Head of caudate nucleus (tissue), 42 donors: ENCODE measurements around the gene FOXP4.
A peak's percentile ranks its signal among the peaks of the same experiment; 100 is the strongest.

ENCODE experiments used
- DNase-seq, 42 donors: peaks; one replicate each; pipeline versions ENCODE4 v3.0.0 to v3.0.0-alpha.2; 2020 to 2021; ENCODE audit warnings: mixed read lengths in 7 of 42
- intact Hi-C: fragments of 100-400 bp; cut with DNase I; formaldehyde crosslinking; loops from one replicate; pipeline ENCODE4 v1.15.0; 2022

Gene FOXP4

DNA sequence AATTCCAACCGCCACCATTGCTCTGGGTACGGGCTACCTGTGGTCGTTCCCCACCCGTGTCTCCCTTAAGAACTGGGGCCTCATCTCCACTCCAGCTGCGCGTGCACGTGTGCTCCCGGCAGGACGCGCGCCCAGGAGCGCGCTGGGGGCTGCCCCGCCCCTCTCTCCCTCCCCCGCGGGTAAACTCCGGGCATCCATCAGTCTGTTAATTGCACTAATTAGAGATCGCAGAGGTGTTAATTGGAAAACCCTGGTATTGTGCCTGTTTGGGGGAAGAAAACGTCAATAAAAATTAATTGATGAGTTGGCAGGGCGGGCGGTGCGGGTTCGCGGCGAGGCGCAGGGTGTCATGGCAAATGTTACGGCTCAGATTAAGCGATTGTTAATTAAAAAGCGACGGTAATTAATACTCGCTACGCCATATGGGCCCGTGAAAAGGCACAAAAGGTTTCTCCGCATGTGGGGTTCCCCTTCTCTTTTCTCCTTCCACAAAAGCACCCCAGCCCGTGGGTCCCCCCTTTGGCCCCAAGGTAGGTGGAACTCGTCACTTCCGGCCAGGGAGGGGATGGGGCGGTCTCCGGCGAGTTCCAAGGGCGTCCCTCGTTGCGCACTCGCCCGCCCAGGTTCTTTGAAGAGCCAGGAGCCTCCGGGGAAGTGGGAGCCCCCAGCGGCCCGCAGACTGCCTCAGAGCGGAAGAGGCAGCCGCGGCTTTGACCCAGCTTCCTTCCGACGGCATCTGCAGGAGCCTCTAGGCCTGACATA lies 14.4 kb downstream of the FOXP4 start:
- peak in 12 of 42 donors; percentile 8 to 55 (median 30) for DNase-seq

GRCh38 chr6:41561416-41561815 lies 15.2 kb downstream of the FOXP4 start:
- intact Hi-C loops: no loop called here
- no peak for DNase-seq

More for the DNA sequence above, 14.4 kb downstream of the FOXP4 start:
- intact Hi-C loops: no loop called here

DNA sequence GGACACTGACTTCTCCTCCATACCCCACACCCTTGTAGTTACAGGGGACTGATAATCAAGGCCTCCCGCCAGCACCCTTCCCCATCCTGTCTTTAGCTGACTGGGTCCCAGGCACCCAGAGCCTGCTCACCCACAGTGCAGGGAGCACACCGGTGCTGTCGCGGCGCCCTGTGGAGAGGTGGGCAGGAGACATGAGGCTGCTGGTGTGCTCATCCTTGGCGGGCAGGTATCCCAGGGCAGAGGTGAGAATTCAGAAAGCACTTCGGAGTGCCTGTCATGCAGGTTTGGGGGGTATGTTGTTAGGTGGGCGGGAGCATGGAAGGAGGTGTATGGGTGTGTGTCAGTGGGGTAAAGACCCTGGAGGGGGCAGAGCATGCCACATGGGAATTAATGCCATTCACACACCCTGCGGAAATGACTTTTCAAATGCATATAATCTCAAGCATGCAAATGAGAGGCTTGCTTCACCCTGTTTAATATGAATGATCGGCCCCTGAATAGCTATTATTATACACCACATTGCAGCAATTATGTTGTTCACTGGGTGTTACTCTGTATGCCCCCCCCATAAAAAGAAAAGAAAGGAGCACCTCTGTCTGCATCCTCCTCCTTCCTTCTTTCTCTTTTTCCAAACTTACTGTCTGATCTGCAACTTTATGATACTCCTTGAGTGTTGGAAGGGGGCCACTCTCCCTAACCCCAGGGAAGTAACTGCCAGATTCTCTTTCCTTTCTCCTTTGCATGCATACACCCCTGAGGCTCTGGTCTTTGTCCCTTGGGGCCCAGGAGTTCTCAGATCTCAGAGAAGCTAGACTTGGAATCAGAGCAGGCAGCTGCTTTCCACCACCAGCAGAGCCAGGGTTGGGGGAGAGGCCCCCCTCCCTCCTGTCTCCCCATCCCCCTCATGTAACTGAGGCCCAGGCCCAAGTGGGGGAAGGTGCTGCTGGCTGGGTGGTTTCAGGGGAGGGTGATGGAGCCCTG lies 16.0 kb downstream of the FOXP4 start:
- intact Hi-C loops: no loop called here
- DNase-seq: no peak

- intact Hi-C loops: no loop called here
- no peak for DNase-seq
Measured at GRCh38 chr6:41563060-41563776, 17.0 kb downstream of the FOXP4 start.

DNA sequence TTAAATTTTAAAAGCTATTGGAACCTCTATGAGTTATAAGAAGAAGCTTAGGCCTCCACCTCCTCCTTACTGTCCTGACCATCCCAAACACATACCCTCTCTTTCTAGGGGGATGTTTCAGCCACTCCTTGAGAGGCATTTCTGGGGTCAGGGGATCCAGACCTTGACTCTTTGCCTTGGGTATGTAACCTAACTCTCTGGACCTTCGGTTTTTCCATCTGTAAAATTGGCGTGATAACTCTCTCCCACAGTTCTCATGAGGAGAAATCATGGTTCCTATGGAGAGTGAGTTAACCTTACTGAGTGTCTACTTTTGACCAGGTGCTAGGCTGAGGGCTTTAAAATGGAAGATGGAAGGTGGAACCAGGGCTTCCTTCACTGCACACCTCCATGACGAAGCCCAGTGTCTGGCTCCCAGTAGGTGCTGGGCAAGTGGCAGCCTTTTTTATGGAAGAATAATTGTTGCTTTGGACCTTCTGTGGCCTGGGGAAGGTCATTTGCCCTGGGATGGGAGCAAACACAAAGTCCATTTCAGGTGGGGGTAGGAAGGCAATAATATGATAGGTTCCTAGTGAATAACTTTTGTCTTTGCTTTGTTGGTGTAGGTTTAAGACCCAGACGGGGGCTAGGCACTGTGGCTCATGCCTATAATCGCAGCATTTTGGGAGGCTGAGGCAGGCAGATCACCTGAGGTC lies 18.4 kb downstream of the FOXP4 start:
- DNase-seq: no peak
- intact Hi-C loops: no loop called here

- DNase-seq: no peak
- intact Hi-C loops: no loop called here
Measured at GRCh38 chr6:41565701-41566100, 19.5 kb downstream of the FOXP4 start.

DNA sequence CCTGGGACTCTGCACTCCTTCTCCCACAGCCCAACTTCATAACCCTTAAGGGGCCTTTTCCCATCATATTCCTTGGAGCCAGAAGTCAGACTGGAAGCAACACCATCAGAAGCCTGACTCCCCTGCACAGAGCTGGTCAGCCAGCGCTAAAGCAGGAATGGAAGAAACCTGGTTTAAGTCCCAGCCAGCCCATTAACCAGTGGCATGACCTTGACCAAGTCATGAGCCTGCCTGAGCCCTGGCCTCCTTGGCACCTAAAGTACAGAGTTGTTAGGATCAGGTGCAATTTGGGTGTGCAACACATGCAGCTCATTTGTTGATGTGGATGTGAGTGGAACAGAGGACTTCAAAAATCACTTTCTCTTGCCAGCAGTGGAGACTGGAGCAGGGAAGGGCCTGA lies 20.8 kb downstream of the FOXP4 start:
- DNase-seq: no peak
- intact Hi-C loops: no loop called here

- DNase-seq: no peak
- intact Hi-C loops: no loop called here
Measured at GRCh38 chr6:41567684-41568083, 21.5 kb downstream of the FOXP4 start.

DNA sequence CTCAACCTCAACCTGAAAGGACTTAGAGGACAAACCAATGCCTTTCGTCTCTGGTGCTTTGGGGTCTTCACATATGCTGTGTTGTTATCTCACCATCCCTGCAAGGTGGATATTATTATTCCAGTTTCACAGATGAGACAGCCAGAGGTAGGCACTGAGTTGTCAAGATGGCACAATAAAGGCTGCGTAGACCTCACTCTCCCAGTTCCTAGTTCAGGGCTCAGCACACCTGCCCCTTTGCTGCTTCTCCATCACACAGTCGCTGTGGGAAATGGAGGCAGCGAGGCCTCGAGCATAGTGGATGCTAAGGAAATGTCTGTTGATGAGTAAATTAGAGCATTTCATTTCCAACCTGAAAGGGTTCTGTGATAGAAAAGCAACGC lies 22.0 kb downstream of the FOXP4 start:
- intact Hi-C loops: no loop called here
- DNase-seq: no peak

GRCh38 chr6:41568585-41569384 lies 22.6 kb downstream of the FOXP4 start:
- intact Hi-C loops: no loop called here
- no peak for DNase-seq

GRCh38 chr6:41570259-41570615 lies 24.1 kb downstream of the FOXP4 start:
- DNase-seq: no peak
- intact Hi-C loops: no loop called here

DNA sequence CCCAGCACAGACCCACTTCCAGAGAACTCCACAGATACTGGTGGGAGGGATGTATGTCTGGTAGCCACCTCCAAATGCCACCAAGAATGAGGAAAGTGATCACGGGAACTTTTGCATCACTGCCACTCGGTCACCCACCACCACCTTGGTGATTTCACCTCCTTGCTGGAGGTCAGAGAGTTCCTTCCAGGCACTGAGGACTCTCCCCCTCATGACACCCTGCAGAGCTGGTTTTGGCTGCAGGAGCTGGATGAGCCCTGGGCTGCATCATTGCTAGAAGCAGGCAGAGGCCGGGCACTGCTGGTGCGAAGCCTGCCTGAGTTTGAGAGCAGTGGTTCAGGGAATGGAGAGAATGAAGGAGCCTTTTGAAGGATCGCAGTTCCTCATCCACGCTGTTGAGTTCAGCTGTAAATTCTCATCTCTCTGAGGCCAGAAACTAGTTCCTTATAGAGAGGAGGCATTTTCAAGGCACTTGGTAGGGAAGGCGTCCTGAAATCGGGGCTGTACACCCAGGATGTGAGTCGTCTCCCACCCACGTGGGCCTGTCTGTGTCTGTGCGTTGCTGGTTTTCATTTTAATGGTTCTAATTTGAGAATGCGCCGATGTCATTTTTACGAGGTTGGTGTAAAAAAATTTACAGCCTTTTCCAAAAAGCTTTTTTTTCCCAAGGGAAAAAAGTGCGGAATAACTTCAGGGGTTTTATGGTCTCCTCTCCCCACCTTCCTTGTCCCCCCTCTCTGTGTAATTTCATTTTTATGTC lies 25.0 kb downstream of the FOXP4 start:
- intact Hi-C loops: no loop called here
- peak in 1 of 42 donors; percentile 41 for DNase-seq

- intact Hi-C loops: no loop called here
- DNase-seq: no peak
Measured at GRCh38 chr6:41572613-41573012, 26.4 kb downstream of the FOXP4 start.

- intact Hi-C loops: no loop called here
Measured at GRCh38 chr6:41573276-41573675, 27.1 kb downstream of the FOXP4 start.

GRCh38 chr6:41573985-41574384 lies 27.8 kb downstream of the FOXP4 start:
- DNase-seq: no peak
- intact Hi-C loops: no loop called here

More at GRCh38 chr6:41573276-41573675, 27.1 kb downstream of the FOXP4 start:
- DNase-seq: no peak

GRCh38 chr6:41575598-41575997 lies 29.4 kb downstream of the FOXP4 start:
- intact Hi-C loops: no loop called here
- no peak for DNase-seq

- intact Hi-C loops: no loop called here
- no peak for DNase-seq
Measured at GRCh38 chr6:41576667-41577066, 30.5 kb downstream of the FOXP4 start.
